NOMO-1 treated with dmso at 0.1 percent for 144 hours (cell line): ENCODE results near the gene DACT3.
"Not testable (repeated sequence)": the region's sequence is repeated elsewhere in the genome, so short reads cannot be mapped to it uniquely, and the experiment has no call there.

Experiments used
- DNase-seq: peaks from one replicate; lab custom pipeline; 2025; ENCODE audit not compliant: unreplicated experiment; lab: John Stamatoyannopoulos, UW

DACT3 gene

DNA sequence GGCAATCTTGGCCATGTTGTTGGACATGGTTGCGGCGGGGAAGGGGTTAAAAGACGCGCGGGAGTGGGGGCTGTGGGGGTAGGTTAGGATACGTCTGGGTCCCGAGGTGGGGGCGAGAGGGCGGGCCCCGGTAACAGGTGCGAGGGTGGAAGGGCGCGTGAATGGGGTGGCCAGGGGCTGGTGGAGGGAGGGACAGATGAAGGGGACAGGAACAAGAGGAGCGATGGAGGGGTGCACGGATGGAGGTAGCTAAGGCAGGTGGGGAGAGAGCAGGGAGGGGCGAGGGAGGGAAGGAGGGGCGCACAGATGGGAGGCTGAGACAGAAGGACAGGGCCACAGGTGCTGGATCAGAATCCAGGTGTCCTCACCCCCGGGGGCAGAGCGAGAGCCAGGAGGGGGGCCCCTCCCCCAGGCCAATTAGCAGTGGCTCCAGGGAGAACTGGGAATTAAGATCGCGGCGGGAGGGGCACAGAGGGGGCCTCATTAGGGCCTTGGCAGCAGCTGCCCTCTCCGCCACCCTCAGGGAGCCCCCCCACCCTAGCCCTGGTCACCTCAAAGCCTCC, 26.2 kb downstream of the DACT3 start:
- DNase-seq: no peak

- DNase-seq: peak; percentile 63
Measured at GRCh38 chr19:46634045-46634655, 26.8 kb downstream of the DACT3 start.

DNA sequence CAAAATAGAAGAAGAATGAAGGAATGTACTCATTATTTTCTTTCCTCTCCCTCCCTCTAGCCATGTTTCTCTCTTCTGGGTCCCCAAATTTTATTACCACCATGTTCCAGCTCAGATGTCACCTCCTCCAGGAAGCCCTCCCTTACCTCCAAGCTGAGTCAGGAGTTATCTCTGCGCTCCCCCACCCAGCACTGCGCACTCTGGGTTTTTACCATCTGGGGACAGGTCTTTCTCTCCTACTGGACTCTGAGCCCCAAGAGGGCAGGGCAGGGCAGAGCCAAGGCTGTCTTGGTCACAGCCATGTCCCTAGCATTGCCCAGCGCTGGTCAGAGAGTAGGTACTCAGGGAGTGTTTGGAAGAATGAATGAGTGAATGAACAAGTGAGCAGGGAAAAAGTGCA, 27.9 kb downstream of the DACT3 start:
- no peak for DNase-seq

DNA sequence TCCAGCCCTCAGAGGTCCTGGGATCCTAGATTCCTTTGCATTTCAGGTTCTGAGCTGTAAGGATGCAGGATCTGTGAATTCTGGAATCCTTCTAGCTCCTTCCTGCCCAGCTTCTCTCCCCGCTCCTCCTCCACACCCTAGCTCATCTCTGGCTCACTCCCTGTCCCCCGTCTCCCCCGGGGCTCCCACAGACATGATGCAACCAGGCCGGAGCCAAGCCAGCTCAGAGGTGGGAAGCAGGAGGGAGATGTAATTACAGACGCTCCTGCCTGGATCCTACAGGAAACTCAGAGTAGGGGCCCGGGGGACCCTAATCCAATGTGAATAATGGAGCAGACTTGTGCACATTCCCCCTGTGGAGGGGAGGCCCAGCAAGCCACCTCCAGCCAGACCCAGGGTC, 29.5 kb downstream of the DACT3 start:
- no peak for DNase-seq

DNA sequence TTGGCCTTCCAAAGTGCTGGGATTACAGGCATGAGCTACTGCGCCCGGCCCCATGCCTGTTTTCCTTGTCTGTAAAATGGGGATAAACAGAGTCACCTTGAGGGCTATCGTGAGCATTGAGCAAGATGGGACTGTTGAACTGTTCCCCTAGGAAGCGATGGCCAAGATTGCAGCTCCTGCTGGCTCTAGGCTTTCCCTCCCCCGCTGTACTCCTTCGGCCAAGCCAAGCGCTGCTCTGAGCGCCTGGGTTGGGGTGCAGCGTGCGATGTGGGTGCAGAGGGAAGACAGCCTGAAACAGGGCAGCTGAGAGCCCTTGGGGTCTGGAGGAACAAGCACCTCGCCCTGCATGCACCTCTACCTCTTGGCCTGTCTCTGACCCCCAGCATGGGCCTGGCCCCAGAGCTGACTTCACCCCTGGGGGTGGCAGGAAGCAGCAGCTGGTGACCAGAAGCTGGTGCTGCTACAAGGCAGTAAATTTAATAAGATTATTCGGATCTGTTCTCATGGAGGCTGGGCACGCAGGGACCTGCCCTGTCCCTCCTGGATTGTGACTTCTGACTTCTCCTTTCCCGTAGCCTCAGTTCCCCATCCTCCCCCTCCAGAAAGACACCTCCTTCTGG, 30.3 kb downstream of the DACT3 start:
- no peak for DNase-seq

DNA sequence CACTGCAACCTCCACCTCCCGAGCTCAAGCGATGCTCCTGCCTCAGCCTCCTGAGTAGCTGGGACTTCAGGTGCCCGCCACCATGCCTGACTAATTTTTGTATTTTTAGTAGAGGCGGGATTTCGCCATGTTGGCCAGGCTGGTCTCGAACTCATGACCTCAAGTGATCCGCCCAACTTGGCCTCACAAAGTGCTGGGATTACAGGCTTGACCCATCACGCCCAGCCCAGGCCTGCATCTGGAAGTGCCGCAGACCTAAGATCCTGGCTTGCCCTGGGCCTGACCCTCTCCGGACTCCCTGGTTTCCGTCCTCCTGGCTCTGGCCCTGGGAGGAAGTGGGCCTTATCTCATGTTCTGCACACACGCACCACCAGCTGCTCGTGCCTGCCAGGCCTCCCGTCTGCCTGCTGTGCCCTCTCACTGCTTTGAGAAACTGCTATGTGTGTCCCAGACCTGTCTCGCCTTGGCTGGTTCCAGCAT, 31.4 kb downstream of the DACT3 start:
- no peak for DNase-seq

DNA sequence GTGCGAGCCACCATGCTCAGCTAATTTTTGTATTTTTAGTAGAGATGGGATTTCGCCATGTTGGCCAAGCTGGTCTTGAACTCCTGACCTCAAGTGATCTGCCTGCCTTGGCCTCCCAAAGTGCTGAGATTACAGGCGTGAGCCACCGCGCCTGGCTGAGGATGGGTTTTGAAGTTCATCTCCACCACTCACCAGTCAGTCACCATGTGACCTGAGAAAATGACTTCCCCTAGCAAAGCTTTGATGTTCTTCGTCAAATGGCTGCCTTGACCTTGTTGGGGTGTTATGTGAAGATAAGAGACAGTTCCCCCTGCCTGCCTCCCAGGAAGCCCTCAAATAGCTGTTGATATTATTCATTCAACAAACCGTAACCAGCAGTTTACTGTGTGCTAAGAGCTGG, 32.0 kb downstream of the DACT3 start:
- DNase-seq: not testable (repeated sequence)

GRCh38 chr19:46626446-46626845, 34.5 kb downstream of the DACT3 start:
- no peak for DNase-seq

- no peak for DNase-seq
Measured at GRCh38 chr19:46625731-46626130, 35.3 kb downstream of the DACT3 start.

DNA sequence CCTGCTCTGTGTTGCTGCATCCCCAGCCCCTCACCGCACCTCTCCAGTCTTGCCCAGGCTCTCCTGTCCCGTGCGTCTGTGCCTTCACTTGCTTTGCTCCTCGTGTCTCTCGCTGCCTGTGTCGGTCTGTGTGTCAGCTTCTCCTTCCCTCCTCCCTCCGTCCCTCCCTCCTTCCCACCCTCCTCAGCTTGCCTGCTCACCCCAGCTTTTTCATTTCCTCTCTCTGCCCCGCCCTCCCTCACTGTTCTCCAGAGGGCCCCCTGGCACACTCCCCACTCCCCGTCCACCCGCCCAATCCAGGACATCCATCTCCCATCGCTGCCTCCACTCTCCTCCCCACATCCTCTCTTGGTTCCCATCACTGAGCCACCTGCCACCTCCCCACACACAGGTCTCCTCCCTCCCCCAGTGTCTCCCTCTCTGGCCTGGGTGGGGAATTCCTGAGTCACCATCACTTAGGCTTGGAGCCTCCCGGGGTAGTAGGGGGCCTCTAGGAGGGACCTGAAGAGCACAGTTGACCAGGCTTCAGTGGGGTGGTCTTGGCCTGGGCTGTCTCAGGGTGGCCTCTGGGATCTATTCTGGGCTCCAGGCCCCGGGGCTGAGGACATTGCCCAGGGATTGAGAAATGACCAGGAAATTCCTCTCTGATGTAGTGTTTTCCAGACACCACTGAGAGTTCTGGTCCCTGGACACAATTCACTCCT, 35.9 kb downstream of the DACT3 start, which contains the start of gene PTGIR:
TSS of gene PTGIR (minus strand) at position 132 of the 704 bp plus-strand sequence. CDS start 864 bp downstream, outside the sequence.
- peak; percentile 29 for DNase-seq

GRCh38 chr19:46623915-46624502, 37.0 kb downstream of the DACT3 start:
- no peak for DNase-seq

GRCh38 chr19:46622118-46622446, 38.9 kb downstream of the DACT3 start:
- DNase-seq: no peak

DNA sequence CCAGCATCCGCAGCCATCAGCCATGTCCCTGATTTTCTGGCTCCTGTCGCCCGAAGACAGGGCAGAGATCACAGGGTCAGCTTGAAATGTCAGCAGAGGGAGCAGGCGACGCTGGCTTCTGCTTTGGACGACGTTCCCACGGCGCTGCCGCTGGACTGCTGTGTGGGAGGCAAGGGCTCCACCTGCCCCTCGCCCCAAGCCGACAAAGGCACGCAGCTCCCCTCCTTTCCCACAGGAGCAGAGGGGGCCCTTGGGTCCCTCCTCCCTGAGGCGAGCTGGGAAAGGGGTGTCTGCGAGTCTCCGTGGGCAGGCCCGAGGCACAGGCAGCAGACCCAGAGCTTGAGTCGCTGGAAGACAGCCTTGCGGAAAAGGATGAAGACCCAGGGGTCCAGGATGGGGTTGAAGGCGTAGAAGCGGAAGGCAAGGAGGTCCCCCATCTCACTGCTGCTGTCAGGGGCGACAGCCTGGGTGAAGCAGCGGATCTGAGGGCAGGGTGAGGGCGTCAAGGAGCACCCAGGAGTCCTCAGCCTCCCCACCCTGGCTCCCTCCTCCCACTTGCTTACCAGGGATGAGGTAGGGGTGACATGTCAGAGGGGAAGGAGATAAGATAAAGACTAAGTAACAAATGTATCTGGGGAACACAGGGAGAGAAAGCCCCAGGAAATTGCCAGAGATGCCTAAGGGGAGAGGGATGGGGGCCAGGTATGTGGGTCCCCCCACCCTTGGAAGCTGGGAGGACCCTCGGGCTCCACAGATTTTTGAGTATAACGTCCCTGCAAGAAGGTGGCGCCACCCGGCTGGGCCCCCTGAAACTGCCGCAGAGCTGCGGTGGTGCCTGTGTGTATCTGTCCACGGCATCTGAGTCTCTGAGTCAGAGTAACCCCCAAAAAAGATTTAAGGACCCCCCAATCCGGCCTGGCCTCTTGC, 39.5 kb downstream of the DACT3 start:
- no peak for DNase-seq

DNA sequence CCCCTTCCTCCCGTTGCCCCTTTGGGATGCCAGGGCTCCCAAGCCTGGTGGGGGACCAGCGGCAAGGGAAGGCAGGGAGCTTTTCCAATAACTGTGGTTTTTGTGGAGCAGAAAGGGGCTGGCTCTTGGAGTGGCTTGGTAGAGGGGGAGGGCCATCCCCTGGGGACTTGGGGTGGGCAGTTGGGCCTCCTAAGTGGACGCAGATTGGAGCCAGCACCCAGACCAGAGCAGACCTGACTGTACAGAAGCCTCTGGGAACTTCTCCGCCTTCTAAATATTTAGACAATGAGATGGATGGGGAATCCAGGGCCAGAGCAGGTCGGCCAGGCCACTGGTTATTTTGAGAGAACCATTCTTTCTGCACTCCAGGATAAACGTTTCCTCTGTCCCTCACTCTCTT, 40.3 kb downstream of the DACT3 start:
- no peak for DNase-seq

DNA sequence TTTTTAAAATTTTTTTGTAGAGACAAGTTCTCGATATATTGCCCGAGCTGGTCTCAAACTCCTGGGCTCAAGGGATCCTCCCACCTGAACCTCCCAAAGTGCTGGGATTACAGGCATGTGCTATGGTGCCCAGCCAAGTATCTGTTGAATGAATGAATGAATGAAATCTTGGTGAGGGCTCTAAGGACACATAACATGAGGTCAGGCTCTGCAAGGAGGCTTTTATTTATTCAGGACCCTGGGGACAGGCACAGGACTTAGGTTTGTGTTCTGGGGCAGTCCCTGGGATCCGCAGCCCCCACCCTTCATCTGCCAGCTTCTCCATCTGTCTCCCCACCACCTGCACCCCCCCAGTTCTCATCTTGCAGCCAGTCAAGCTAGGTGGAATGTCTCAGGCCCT, 40.7 kb downstream of the DACT3 start:
- no peak for DNase-seq

- no peak for DNase-seq
Measured at GRCh38 chr19:46618670-46619231, 42.2 kb downstream of the DACT3 start.

- DNase-seq: no peak
Measured at GRCh38 chr19:46617601-46618000, 43.4 kb downstream of the DACT3 start.

GRCh38 chr19:46616631-46617322, 44.2 kb downstream of the DACT3 start:
- no peak for DNase-seq

DNA sequence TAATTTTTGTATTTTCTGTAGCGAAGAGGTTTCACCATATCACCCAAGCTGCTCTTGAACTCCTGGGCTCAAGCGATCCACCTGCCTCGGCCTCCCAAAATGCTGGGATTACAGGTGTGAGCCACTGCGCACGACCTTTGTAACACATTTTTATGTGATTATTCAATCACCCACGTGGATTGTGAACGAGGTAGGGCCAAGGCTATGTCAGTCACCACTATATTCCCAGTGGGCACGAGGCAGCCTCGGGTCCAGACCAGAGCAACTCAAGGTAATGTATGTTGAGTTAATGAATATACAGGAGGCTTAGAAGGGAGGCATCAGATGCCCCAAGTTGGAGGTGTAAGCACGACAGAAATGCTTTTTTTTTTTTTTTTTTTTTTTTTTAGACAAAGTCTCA, 45.0 kb downstream of the DACT3 start:
- DNase-seq: no peak
